GM12801 (cell line): ENCODE data around the gene LRRC27.

Source experiments
- TF ChIP-seq, protein P1 (sequence below): IDR thresholded peaks from one replicate; pipeline ENCODE4 v1.5.1; 2011; ENCODE audit warnings: control low read depth; ENCODE audit not compliant: insufficient read length; ENCODE audit errors: extremely low read depth

LRRC27 gene

DNA sequence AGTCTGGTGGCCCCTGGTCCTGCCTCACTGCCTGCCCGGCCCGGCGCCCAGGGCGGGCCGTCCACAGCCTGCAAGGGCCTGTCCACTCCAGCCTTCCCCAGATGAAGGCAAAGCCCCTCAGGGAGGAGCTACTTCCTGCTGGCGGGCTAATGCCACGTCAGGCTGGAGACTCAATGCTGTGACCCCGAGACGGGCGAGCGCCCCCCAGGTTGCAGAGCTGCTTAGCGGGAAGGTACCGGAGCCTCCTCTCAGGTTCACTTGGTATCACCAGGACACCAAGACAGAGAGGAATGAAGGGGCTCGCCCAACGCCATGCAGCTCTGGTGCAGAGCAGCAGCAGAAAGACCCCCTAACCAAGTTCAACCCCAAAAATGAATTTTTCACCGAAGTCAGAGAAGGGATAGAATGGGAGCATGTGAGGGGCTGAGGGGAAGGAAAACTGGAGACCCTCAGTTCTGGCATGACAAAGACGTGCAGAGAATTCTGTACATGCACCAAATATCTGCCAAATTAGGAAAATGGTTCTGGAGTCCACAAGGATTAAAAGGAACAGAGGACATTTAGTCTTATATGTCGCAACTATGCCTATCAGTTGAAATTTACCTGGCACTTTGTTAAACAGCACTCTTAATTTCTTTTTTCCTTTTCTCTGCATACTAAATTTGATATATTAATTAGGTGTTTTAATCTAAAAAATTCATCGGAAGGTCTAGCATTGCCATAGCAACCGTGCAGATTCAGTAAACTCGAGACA lies 27.1 kb upstream of the LRRC27 start:
- TF ChIP-seq, protein P1, sequence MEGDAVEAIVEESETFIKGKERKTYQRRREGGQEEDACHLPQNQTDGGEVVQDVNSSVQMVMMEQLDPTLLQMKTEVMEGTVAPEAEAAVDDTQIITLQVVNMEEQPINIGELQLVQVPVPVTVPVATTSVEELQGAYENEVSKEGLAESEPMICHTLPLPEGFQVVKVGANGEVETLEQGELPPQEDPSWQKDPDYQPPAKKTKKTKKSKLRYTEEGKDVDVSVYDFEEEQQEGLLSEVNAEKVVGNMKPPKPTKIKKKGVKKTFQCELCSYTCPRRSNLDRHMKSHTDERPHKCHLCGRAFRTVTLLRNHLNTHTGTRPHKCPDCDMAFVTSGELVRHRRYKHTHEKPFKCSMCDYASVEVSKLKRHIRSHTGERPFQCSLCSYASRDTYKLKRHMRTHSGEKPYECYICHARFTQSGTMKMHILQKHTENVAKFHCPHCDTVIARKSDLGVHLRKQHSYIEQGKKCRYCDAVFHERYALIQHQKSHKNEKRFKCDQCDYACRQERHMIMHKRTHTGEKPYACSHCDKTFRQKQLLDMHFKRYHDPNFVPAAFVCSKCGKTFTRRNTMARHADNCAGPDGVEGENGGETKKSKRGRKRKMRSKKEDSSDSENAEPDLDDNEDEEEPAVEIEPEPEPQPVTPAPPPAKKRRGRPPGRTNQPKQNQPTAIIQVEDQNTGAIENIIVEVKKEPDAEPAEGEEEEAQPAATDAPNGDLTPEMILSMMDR: no peak

DNA sequence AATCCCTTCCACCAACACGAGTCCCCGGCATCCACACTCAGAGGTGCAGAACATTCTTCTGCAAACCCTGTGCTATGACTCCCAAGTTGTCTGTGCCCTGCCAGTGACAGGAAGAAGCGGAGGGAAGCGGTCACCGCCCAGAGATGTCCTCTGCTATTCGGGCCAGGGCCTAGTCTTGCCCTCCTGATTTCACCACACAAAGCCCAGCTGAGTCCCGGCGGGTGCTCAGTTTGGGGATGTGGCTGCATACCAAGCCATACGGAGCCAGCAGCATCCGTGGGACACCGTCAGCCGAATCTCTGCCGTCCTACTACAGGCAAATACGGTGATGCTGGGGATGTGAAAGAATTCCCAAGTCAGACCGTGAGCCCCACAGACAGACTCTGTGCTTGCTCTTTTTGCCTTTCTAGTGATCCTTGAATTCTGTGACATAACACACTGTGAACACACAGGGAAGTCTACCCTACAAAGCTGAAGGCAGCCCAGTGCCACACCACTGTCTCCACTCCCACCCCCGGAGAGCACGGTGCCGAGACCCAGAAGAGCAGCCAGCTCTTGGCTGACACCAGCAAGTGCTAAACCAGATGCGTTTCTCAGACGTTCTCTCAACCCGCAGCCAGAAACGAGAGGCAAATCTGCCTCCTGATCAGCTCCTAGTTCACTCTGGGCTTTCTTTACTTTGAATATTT lies 26.2 kb upstream of the LRRC27 start:
- TF ChIP-seq, protein P1: no peak

DNA sequence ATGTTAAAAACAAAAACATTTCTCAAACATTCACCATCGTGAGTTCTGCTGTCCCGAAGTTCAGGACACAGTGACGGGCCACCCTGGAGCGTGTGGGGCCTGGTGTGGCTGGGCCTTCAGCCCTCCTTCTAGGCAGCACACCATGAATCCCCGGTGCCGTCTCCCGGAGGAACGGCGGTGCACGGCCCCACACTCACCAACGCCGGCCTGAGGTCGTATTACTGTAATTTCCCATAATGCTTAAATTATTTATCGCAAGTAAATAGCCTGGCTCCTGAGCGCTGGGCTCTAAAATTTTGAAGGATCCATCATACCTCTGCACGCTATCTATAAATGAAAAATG lies 25.7 kb upstream of the LRRC27 start:
- TF ChIP-seq, protein P1: no peak

DNA sequence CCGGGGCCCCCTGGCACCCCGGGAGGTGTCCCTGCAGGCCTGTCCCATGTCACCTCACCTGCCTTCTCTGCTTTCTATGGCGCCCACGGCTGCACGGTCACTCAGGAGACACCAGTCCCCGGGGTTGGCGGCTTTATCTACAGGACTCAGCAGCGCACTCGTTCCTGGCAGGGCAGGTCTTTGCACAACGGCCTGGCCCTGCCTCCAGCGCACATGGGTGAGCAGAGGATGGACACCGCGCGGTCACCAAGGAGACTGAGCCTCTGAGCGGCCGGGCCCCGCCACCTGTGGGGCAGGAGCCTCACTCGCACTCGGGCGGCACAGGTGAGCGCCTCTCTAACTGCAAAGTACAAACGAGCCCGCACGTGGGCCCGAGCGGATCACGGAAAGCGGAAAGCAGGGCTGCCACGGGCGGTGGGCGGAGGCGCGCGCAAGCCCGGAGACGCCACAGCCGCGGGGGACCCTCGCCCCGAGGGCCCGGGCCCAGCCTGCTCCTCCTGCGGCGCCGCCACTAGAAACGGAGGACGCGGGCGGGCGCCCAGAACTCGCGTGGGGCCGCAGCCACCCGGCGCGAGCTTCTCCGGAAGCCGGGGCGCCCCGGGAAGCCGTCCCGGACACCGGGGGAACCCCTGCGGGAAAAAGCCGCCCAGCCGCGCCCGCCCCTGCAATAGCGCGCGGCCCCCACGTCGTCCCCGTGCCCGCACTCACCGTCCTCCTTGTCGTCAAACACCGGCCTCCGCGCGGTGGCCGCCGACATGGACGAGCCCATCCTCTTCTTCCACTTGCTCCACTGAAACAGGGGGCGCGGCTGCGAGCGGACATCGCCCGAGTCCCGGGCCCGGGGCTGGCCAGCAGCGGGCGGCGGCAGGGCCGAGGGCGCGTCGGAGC lies 24.9 kb upstream of the LRRC27 start:
- TF ChIP-seq, protein P1: no peak

DNA sequence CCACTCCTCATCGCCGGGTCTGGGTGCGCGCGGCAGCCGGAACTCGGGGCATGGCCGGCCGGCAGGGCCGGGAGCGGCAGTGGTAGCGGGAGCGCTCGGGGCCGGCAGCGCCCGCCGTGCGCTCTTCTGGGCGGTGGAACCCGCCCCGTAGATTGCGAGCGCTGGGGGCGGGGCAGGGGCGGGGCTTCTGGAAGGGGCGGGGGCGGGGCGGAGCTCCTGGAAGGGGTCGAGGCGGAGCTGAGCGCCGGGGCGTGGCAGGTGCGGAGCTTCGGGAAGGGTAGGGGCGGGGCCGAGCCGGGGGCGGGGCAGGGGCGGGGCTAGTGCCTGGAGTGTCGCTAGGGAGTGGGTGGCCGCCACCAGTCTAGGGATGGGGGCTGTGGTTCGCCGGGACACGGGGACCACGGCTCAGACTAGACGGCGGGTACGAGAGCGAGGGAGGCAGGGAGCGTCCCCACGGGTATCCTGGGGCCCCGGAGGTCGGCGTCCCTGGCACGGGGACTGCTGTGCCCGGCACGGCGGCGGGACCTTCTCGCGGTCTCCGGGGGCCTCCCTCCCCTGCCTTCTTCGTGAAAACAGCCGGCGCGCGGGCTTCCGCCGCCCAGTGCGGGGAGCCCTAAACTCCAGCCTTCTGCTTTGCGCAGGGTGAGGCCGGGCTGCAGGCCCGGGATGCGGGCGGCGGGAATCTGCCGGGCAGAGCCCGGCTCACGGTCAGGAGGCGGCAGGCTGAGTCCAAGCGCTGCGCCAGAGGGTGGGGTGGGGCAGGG lies 24.0 kb upstream of the LRRC27 start, which contains the start of gene STK32C:
Gene STK32C (minus strand): TSS at position 128 of the 764 bp plus-strand sequence. CDS start 117 bp downstream, at position 11.
- TF ChIP-seq, protein P1: no peak

DNA sequence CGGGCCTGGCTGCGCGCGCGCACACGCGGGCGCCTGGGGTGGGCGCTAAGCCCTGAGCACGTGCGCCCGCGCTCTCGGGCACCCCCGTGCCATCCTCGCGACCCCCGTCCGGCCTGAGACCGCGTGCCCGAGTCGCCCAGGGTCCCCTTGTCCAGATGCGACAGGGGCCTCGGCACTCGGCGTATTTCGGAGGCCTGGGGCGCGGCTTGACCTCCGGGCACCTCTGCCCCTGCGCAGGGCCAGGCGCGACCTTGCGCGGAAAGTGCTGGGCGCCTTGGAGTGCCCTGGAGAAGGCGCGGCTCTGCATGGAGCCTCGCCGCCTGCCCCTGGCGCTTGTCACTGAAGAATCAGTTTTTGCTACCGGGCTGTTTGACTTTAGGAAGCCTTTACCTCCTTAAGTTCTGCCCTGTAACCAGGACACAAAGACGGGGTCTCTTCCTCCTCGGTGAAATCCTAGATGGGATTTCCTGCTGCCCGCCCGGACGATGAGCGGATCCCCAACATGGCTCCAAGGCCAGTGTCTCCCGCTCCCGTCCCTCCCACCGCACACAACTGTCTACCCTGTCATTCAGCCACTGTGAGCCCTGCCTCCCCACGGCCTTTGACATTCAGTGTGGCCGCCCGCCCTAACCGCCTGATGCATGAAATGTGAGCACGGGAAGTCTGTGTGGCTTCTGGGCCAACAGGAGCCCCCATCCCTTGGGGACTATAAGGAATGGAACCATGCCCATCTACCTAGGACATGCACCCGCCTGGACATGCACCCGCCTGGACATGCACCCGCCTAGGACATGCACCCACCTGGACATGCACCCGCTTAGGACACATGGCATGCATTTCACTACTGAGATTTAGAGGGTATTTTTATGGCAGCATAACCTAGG lies 23.2 kb upstream of the LRRC27 start:
- TF ChIP-seq, protein P1: no peak
